ENCODE data around the gene FOXN3.

GRCh38 chr14:89126461-89126860 is 290.6 kb downstream of the FOXN3 start:
- TF ChIP-seq, protein P1, sequence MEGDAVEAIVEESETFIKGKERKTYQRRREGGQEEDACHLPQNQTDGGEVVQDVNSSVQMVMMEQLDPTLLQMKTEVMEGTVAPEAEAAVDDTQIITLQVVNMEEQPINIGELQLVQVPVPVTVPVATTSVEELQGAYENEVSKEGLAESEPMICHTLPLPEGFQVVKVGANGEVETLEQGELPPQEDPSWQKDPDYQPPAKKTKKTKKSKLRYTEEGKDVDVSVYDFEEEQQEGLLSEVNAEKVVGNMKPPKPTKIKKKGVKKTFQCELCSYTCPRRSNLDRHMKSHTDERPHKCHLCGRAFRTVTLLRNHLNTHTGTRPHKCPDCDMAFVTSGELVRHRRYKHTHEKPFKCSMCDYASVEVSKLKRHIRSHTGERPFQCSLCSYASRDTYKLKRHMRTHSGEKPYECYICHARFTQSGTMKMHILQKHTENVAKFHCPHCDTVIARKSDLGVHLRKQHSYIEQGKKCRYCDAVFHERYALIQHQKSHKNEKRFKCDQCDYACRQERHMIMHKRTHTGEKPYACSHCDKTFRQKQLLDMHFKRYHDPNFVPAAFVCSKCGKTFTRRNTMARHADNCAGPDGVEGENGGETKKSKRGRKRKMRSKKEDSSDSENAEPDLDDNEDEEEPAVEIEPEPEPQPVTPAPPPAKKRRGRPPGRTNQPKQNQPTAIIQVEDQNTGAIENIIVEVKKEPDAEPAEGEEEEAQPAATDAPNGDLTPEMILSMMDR (optimal IDR thresholded peaks at IDR 0.05 in 1 of 3, IDR thresholded peaks at IDR 0.05 in 1 of 3, conservative IDR thresholded peaks at IDR 0.05 in 1 of 3; ENCODE audit: extremely low read depth in 1 of 3, insufficient read depth in 2 of 3, low read length in 3 of 3): no peak
- no peak for TF ChIP-seq EZH2 (IDR thresholded peaks at IDR 0.05; ENCODE audit: low read length)
